Liver (tissue), 9 donors: ENCODE measurements around the gene TNNC2. TPM values are rescaled to one million over a fixed set of nuclear protein-coding genes. Genes with fewer than 3 reads are reported as not detected.

Experiments
- DNase-seq: peaks from one replicate; pipeline ENCODE4 v3.0.0-alpha.2; 2017; ENCODE audit warnings: low spot score
- H3K27ac ChIP-seq, 2 donors: one replicate each; pipeline ENCODE4 v1.7.0; 2013; ENCODE audit warnings: inconsistent platforms in 2 of 2, low read length in 2 of 2, control low read depth in 1 of 2, low read depth in 1 of 2, mild to moderate bottlenecking in 1 of 2
- H3K27me3 ChIP-seq, 4 donors: one replicate each; pipeline versions ENCODE4 v1.6.1 to v1.7.0; 2013; ENCODE audit warnings: low read length in 3 of 4, inconsistent platforms in 1 of 4, mild to moderate bottlenecking in 1 of 4, moderate library complexity in 1 of 4; ENCODE audit not compliant: control insufficient read depth in 4 of 4, insufficient read depth in 4 of 4
- H3K36me3 ChIP-seq, 4 donors: one replicate each; pipeline versions ENCODE4 v1.6.1 to v1.7.0; 2013; ENCODE audit warnings: low read length in 3 of 4, mild to moderate bottlenecking in 3 of 4, low read depth in 1 of 4, moderate library complexity in 1 of 4; ENCODE audit not compliant: control insufficient read depth in 4 of 4, insufficient read depth in 3 of 4
- H3K4me1 ChIP-seq, 4 donors: one replicate each; pipeline versions ENCODE4 v1.6.1 to v1.7.0; 2013; ENCODE audit warnings: low read length in 3 of 4, mild to moderate bottlenecking in 3 of 4, moderate library complexity in 1 of 4; ENCODE audit not compliant: control insufficient read depth in 4 of 4, insufficient read depth in 4 of 4
- H3K4me3 ChIP-seq, 3 donors: one replicate each; pipeline versions ENCODE4 v1.6.1 to v1.7.0; 2013; ENCODE audit warnings: low read length in 3 of 3, control low read depth in 1 of 3, low read depth in 1 of 3, mild to moderate bottlenecking in 1 of 3
- H3K9ac ChIP-seq, 2 donors: one replicate each; pipeline ENCODE4 v1.7.0; 2013; ENCODE audit warnings: low read length in 2 of 2, mild to moderate bottlenecking in 2 of 2, moderate library complexity in 2 of 2, control low read depth in 1 of 2, low read depth in 1 of 2
- H3K9me3 ChIP-seq, 4 donors: one replicate each; pipeline versions ENCODE4 v1.6.1 to v1.7.0; 2013; ENCODE audit warnings: low read length in 3 of 4; ENCODE audit not compliant: control insufficient read depth in 4 of 4
- EGR1 ChIP-seq, 2 donors: IDR thresholded peaks; 2 replicates each; pipeline ENCODE4 v1.6.1; 2016 to 2018; ENCODE audit warnings: antibody characterized with exemption in 2 of 2, low read depth in 2 of 2
- FOXA1 ChIP-seq: IDR thresholded peaks from 2 replicates; pipeline ENCODE4 v1.6.1; 2016; ENCODE audit warnings: antibody characterized with exemption
- FOXA2 ChIP-seq: IDR thresholded peaks from 2 replicates; pipeline ENCODE4 v1.6.1; 2016; ENCODE audit warnings: antibody characterized with exemption
- GABPA ChIP-seq, 2 donors: IDR thresholded peaks in 1 of 2; conservative IDR thresholded peaks in 1 of 2; 2 replicates each; pipeline ENCODE4 v1.6.1; 2016; ENCODE audit warnings: antibody characterized with exemption in 2 of 2, mild to moderate bottlenecking in 1 of 2, moderate library complexity in 1 of 2
- HNF4A ChIP-seq, 2 donors: conservative IDR thresholded peaks; 2 replicates each; pipeline ENCODE4 v1.6.1; 2016; ENCODE audit warnings: antibody characterized with exemption in 2 of 2, mild to moderate bottlenecking in 2 of 2
- HNF4G ChIP-seq: IDR thresholded peaks from 2 replicates; pipeline ENCODE4 v1.6.1; 2016; ENCODE audit warnings: antibody characterized with exemption
- JUND ChIP-seq, 2 donors: IDR thresholded peaks; 2 replicates each; pipeline ENCODE4 v1.6.1; 2016; ENCODE audit warnings: antibody characterized with exemption in 2 of 2
- NR2F2 ChIP-seq: IDR thresholded peaks from 2 replicates; pipeline ENCODE4 v1.6.1; 2016; ENCODE audit warnings: antibody characterized with exemption
- RAD21 ChIP-seq, 2 donors: IDR thresholded peaks; 2 replicates each; pipeline ENCODE4 v1.6.1; 2016; ENCODE audit warnings: antibody characterized with exemption in 2 of 2, mild to moderate bottlenecking in 2 of 2
- RXRA ChIP-seq, 2 donors: IDR thresholded peaks; 2 replicates each; pipeline ENCODE4 v1.6.1; 2017 to 2018; ENCODE audit warnings: antibody characterized with exemption in 2 of 2, mild to moderate bottlenecking in 1 of 2
- SP1 ChIP-seq: IDR thresholded peaks from 2 replicates; pipeline ENCODE4 v1.6.1; 2018; ENCODE audit warnings: antibody characterized with exemption, mild to moderate bottlenecking
- TAF1 ChIP-seq: conservative IDR thresholded peaks from 2 replicates; pipeline ENCODE4 v1.6.1; 2016; ENCODE audit warnings: antibody characterized with exemption, mild to moderate bottlenecking
- YY1 ChIP-seq: IDR thresholded peaks from 2 replicates; pipeline ENCODE4 v1.6.1; 2016; ENCODE audit warnings: antibody characterized with exemption, mild to moderate bottlenecking
- WGBS: extraction: QIAGEN DNeasy Blood & Tissue Kit; methylation state at CpG from one replicate; pipeline ENCODE4 v1.1.7; 2013; 5-methylcytosine and 5-hydroxymethylcytosine counted together
- polyA plus RNA-seq, 2 donors: library from polyadenylated mRNA; stranded (reverse) in 1 of 2; unstranded in 1 of 2; fragments of 200-250 nt in 1 of 2; fragments of >200 nt in 1 of 2; fragmentation: Nextera tagmentation in 1 of 2; extraction: Ambion mirVana in 1 of 2; gene quantifications; one replicate each; pipeline versions ENCODE4 v1.2.1 to v1.2.3, GENCODE V29; 2013 to 2015
- total RNA-seq, 2 donors: library from RNA; depleted of rRNA; stranded (reverse); fragments of >200 nt; gene quantifications; one replicate each; pipeline ENCODE4 v1.2.3, GENCODE V29; 2014
- TF ChIP-seq, protein P1 (sequence below): IDR thresholded peaks from 2 replicates; pipeline ENCODE4 v1.6.1; 2016; ENCODE audit warnings: antibody characterized with exemption
- TF ChIP-seq, protein P2 (sequence below): fragments of 150-350 bp; IDR thresholded peaks from 2 replicates; pipeline ENCODE4 v1.5.1; 2017; ENCODE audit warnings: improper control_type of control experiment, low read depth, low read length; ENCODE audit not compliant: missing input control
- TF ChIP-seq, protein P3 (sequence below): IDR thresholded peaks from 2 replicates; pipeline ENCODE4 v1.6.1; 2016; ENCODE audit warnings: antibody characterized with exemption
- TF ChIP-seq, protein P4 (sequence below): IDR thresholded peaks from 2 replicates; pipeline ENCODE4 v1.6.1; 2016; ENCODE audit warnings: antibody characterized with exemption
- donor health status: healthy.
- donor health status: healthy.
- donor health status: healthy.
- donor health status: healthy.
- donor health status: healthy.

The TNNC2 gene
- total and polyA plus RNA-seq, 4 donors = 0.12 to 0.33 (median 0.31) TPM; not detected in 1

DNA sequence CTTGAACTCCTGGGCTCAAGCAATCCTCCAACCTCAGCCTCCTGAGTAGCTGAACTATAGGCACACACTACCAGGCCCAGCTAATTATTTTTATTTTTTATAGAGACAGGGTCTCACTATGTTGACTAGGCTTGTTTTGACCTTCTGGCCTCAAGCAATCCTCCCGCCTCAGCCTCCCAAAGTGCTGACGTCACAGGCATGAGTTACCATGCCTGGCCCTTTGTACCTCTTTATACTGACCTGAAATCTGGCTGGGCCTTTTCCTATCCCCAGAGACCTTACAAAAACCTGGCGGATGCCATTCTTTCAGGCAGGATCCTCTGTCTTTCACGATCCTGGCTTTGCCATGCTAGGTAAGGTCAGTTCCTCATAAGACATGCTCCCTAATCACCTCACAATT lies 47.0 kb downstream of the TNNC2 start:
- no peak for TF ChIP-seq NR2F2
- no peak for TF ChIP-seq YY1
- TF ChIP-seq, protein P1, sequence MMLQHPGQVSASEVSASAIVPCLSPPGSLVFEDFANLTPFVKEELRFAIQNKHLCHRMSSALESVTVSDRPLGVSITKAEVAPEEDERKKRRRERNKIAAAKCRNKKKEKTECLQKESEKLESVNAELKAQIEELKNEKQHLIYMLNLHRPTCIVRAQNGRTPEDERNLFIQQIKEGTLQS = no peak
- TF ChIP-seq, protein P2, sequence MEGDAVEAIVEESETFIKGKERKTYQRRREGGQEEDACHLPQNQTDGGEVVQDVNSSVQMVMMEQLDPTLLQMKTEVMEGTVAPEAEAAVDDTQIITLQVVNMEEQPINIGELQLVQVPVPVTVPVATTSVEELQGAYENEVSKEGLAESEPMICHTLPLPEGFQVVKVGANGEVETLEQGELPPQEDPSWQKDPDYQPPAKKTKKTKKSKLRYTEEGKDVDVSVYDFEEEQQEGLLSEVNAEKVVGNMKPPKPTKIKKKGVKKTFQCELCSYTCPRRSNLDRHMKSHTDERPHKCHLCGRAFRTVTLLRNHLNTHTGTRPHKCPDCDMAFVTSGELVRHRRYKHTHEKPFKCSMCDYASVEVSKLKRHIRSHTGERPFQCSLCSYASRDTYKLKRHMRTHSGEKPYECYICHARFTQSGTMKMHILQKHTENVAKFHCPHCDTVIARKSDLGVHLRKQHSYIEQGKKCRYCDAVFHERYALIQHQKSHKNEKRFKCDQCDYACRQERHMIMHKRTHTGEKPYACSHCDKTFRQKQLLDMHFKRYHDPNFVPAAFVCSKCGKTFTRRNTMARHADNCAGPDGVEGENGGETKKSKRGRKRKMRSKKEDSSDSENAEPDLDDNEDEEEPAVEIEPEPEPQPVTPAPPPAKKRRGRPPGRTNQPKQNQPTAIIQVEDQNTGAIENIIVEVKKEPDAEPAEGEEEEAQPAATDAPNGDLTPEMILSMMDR = no peak
- no peak for TF ChIP-seq TAF1
- TF ChIP-seq FOXA2 = no peak
- no peak for TF ChIP-seq JUND (IDR thresholded peaks at IDR 0.05)
- no peak for TF ChIP-seq GABPA (IDR thresholded peaks at IDR 0.05 in 1 of 2, conservative IDR thresholded peaks at IDR 0.05 in 1 of 2)
- TF ChIP-seq, protein P3, sequence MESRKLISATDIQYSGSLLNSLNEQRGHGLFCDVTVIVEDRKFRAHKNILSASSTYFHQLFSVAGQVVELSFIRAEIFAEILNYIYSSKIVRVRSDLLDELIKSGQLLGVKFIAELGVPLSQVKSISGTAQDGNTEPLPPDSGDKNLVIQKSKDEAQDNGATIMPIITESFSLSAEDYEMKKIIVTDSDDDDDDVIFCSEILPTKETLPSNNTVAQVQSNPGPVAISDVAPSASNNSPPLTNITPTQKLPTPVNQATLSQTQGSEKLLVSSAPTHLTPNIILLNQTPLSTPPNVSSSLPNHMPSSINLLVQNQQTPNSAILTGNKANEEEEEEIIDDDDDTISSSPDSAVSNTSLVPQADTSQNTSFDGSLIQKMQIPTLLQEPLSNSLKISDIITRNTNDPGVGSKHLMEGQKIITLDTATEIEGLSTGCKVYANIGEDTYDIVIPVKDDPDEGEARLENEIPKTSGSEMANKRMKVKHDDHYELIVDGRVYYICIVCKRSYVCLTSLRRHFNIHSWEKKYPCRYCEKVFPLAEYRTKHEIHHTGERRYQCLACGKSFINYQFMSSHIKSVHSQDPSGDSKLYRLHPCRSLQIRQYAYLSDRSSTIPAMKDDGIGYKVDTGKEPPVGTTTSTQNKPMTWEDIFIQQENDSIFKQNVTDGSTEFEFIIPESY = no peak
- no peak for TF ChIP-seq FOXA1
- no peak for TF ChIP-seq RAD21 (IDR thresholded peaks at IDR 0.05)
- TF ChIP-seq, protein P4, sequence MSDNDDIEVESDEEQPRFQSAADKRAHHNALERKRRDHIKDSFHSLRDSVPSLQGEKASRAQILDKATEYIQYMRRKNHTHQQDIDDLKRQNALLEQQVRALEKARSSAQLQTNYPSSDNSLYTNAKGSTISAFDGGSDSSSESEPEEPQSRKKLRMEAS = no peak
- no peak for TF ChIP-seq HNF4A (conservative IDR thresholded peaks at IDR 0.05)
- H3K4me1 ChIP-seq = no peaks in the 10 kb centered on the region
- peaks cover 0 to 3% (median 0%) of the 10 kb centered on the region in 4 donors for H3K27me3 ChIP-seq
- no peak overlapping the region for H3K4me3 ChIP-seq
- H3K27ac ChIP-seq = no peak overlapping the region
- H3K9me3 ChIP-seq = no peaks in the 10 kb centered on the region
- no peak overlapping the region for H3K9ac ChIP-seq
- 90% methylated on average over 4 of the region's 4 CpGs for WGBS
- no peak for DNase-seq
- H3K36me3 ChIP-seq = no peaks in the 10 kb centered on the region

DNA sequence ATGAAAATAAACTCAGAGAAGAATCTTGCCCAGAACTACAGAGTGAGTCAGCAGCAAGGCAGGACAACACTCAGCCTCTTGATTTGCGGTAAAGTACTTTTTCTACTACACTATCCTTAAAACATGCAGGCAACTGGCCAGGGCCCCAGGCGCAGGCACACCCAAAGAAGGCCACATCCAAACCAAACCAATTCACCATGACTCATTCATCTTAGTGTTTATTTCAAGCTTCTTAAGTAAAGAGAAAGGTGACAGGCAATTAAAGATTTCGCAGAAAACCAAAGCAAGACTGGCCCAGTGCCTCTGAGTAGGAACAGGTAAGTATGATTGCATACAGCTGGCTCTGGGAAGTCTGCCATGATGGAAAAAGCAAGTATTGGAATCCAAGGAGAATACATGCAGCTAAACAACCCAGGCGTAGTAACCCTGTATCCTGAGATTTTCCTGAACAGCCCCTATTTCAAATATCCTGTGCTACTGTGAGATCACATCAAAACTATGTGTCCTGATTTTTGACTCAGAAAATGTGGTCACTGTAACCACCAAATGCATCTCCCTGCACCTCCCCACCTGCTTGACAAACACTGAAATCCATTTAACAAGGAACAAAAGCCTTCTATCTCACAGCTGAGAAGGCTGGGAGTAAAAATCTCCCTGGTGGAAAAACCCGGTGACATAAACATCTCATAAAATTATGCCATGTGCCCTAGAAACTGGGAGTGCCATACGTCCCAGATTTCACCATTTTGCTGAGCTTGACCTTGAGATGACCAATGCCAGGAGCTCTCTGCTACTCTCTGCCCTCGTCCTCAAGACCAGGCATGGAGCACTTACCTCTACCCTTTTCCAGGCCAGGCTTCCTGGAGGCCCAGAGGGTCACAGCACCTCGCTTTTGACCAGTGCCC lies 47.8 kb downstream of the TNNC2 start:
- WGBS = 79% methylated on average over 8 of the region's 8 CpGs
- TF ChIP-seq JUND (IDR thresholded peaks at IDR 0.05) (peak; percentile 27 to 44), FOXA2 (no peak)

DNA sequence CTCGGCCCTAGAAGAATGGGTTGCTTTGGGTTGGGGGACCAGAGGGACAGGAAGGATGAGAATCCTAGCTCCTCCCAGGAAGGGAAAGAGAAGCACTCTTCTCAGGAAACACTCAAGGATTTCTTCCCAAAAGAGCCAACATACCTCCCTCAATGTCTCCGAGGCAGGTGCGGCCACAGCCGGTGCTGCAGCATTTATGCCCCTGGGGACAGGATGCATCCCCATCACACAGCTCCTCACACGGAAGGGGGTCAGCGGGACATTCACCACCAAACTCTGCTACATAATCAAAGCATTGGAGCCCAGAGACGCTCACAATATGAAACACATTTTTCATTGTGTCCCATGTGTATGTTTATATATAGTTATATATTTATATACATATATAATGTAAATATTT lies 50.2 kb downstream of the TNNC2 start:
- Histone ChIP-seq H3K4me1 (no peaks in the 10 kb centered on the region), H3K9me3 (no peaks in the 10 kb centered on the region), H3K27me3 (peaks cover 0 to 3% (median 0%) of the 10 kb centered on the region in 4 donors), H3K9ac (no peak overlapping the region), H3K27ac (no peak overlapping the region), H3K36me3 (no peaks in the 10 kb centered on the region), H3K4me3 (no peak overlapping the region)
- WGBS = 79% methylated on average over 7 of the region's 7 CpGs
- no peak for DNase-seq
- TF ChIP-seq, protein P4 = no peak
- TF ChIP-seq SP1 (no peak), HNF4G (no peak), HNF4A (conservative IDR thresholded peaks at IDR 0.05) (no peak), RAD21 (IDR thresholded peaks at IDR 0.05) (no peak), GABPA (IDR thresholded peaks at IDR 0.05 in 1 of 2, conservative IDR thresholded peaks at IDR 0.05 in 1 of 2) (no peak), EGR1 (IDR thresholded peaks at IDR 0.05; ENCODE audit: low read depth in 2 of 2) (no peak), NR2F2 (no peak), RXRA (IDR thresholded peaks at IDR 0.05) (no peak)
- TF ChIP-seq, protein P3 = no peak
- TF ChIP-seq, protein P2 = no peak

More for the DNA sequence above, 47.8 kb downstream of the TNNC2 start:
- no peak for DNase-seq
- no peaks in the 10 kb centered on the region for H3K9me3 ChIP-seq
- H3K4me1 ChIP-seq = no peaks in the 10 kb centered on the region
- H3K27me3 ChIP-seq = peaks cover 0 to 3% (median 0%) of the 10 kb centered on the region in 4 donors
- no peaks in the 10 kb centered on the region for H3K36me3 ChIP-seq
- no peak overlapping the region for H3K27ac ChIP-seq
- no peak overlapping the region for H3K9ac ChIP-seq
- H3K4me3 ChIP-seq = no peak overlapping the region
